Sigmoid colon (tissue), 7 donors: ENCODE data around the gene UMPS. TPM values are rescaled to one million over a fixed set of nuclear protein-coding genes. Genes with fewer than 3 reads are reported as not detected.
A peak's percentile ranks its signal among the peaks of the same experiment; 100 is the strongest.

Experiments used
- DNase-seq: peaks from one replicate; pipeline ENCODE4 v3.0.0-alpha.2; 2019
- H3K27ac ChIP-seq, 4 donors: fragments of 200-600 bp; sonication (generic); one replicate each; pipeline ENCODE4 v1.5.1; 2016 to 2019; ENCODE audit warnings: mild to moderate bottlenecking in 1 of 4
- H3K27me3 ChIP-seq, 3 donors: fragments of 200-600 bp; sonication (generic); one replicate each; pipeline ENCODE4 v1.5.1; 2019; ENCODE audit warnings: mild to moderate bottlenecking in 1 of 3
- H3K36me3 ChIP-seq, 4 donors: fragments of 200-600 bp; sonication (generic); one replicate each; pipeline ENCODE4 v1.5.1; 2016 to 2019
- H3K4me1 ChIP-seq, 4 donors: fragments of 200-600 bp; sonication (generic); one replicate each; pipeline ENCODE4 v1.5.1; 2017 to 2019
- H3K4me3 ChIP-seq, 4 donors: fragments of 200-600 bp; sonication (generic); one replicate each; pipeline ENCODE4 v1.5.1; 2017 to 2019; ENCODE audit warnings: mild to moderate bottlenecking in 2 of 4, moderate library complexity in 1 of 4
- H3K9me3 ChIP-seq, 4 donors: fragments of 200-600 bp in 3 of 4; sonication (generic) in 3 of 4; one replicate each; pipeline versions ENCODE4 v1.5.1 to v1.6.1; 2013 to 2019
- CTCF ChIP-seq, 4 experiments: fragments of 450-650 bp in 3 of 4; fragments of 200-600 bp in 1 of 4; IDR thresholded peaks; one replicate each; pipeline ENCODE4 v1.5.1; 2016 to 2019; ENCODE audit warnings: antibody characterized with exemption in 4 of 4, mild to moderate bottlenecking in 3 of 4, moderate library complexity in 2 of 4
- EP300 ChIP-seq, 4 donors: sonication (generic); formaldehyde crosslinking; IDR thresholded peaks; one replicate each; pipeline ENCODE4 v1.6.1; 2017; ENCODE audit warnings: antibody characterized with exemption in 4 of 4
- POLR2A ChIP-seq, 2 donors: fragments of 450-650 bp; IDR thresholded peaks; one replicate each; pipeline ENCODE4 v1.6.1; 2016; ENCODE audit warnings: antibody characterized with exemption in 2 of 2, mild to moderate bottlenecking in 2 of 2, moderate library complexity in 2 of 2
- POLR2AphosphoS5 ChIP-seq, 4 donors: sonication (generic); formaldehyde crosslinking; IDR thresholded peaks; one replicate each; pipeline ENCODE4 v1.6.1; 2017; ENCODE audit warnings: antibody characterized with exemption in 4 of 4
- WGBS, 2 donors: extraction: QIAGEN DNeasy Blood & Tissue Kit; methylation state at CpG; one replicate each; pipeline ENCODE4 v1.1.7; 2013; 5-methylcytosine and 5-hydroxymethylcytosine counted together
- intact Hi-C: fragments of 100-400 bp; cut with DNase I; formaldehyde crosslinking; loops from one replicate; pipeline ENCODE4 v1.15.1; 2023
- polyA plus RNA-seq, 3 donors: library from polyadenylated mRNA; stranded (reverse); fragments of 200-250 nt; gene quantifications; one replicate each; pipeline ENCODE4 v1.2.3, GENCODE V29; 2013
- total RNA-seq, 4 donors: library from RNA; depleted of rRNA; stranded (reverse); fragments of >200 nt; gene quantifications; one replicate each; pipeline ENCODE4 v1.1.0, GENCODE V29; 2016
- donor health status: healthy with polysubstance abuse.
- donor health status: Bipolar disorder and iron deficiency.
- donor health status: healthy.

UMPS gene
- total and polyA plus RNA-seq, 7 donors: 16.7 to 25.1 (median 20.3) TPM

GRCh38 chr3:124758851-124759635 lies 28.8 kb downstream of the UMPS start:
- H3K36me3 ChIP-seq: peaks cover 0 to 14% (median 8%) of the 10 kb centered on the region in 4 donors
- DNase-seq: no peak
- H3K27me3 ChIP-seq: no peaks in the 10 kb centered on the region
- no peaks in the 10 kb centered on the region for H3K9me3 ChIP-seq
- WGBS, 2 donors: 83 to 84% methylated on average over 5 of the region's 5 CpGs
- TF ChIP-seq POLR2AphosphoS5 (IDR thresholded peaks at IDR 0.05): no peak
- no peak for TF ChIP-seq EP300 (IDR thresholded peaks at IDR 0.05)
- no peak for TF ChIP-seq CTCF (IDR thresholded peaks at IDR 0.05)
- TF ChIP-seq POLR2A (IDR thresholded peaks at IDR 0.05): no peak
- intact Hi-C loops: no loop called here
- peaks cover 0 to 19% (median 16%) of the 10 kb centered on the region in 4 donors for H3K4me1 ChIP-seq
- H3K27ac ChIP-seq: no peak overlapping the region
- no peak overlapping the region for H3K4me3 ChIP-seq

GRCh38 chr3:124759666-124760401 lies 29.6 kb downstream of the UMPS start:
- Histone ChIP-seq H3K4me3 (no peak overlapping the region), H3K36me3 (peaks cover 0 to 22% (median 14%) of the 10 kb centered on the region in 4 donors), H3K27ac (peak overlapping the region in 1 of 4 donors; percentile 69), H3K27me3 (no peaks in the 10 kb centered on the region), H3K4me1 (peaks cover 0 to 19% (median 16%) of the 10 kb centered on the region in 4 donors), H3K9me3 (no peaks in the 10 kb centered on the region)
- 82 to 91% methylated on average over 14 of the region's 14 CpGs for WGBS, 2 donors
- no peak for TF ChIP-seq EP300 (IDR thresholded peaks at IDR 0.05)
- no peak for TF ChIP-seq POLR2A (IDR thresholded peaks at IDR 0.05)
- TF ChIP-seq CTCF (IDR thresholded peaks at IDR 0.05): no peak
- no peak for TF ChIP-seq POLR2AphosphoS5 (IDR thresholded peaks at IDR 0.05)
- no peak for DNase-seq
- intact Hi-C loops: no loop called here

- 26 to 57% methylated on average over 2 of the region's 2 CpGs for WGBS, 2 donors
- H3K27ac ChIP-seq: peak overlapping the region in 2 of 4 donors; percentile 69 to 76
These were observed 30.3 kb downstream of the UMPS start for GRCh38 chr3:124760601-124761000.

GRCh38 chr3:124761250-124761796 lies 31.1 kb downstream of the UMPS start:
- Histone ChIP-seq H3K27ac (peak overlapping the region; percentile 43 to 76 (median 66)), H3K4me1 (peaks cover 0 to 19% (median 16%) of the 10 kb centered on the region in 4 donors), H3K9me3 (no peaks in the 10 kb centered on the region), H3K36me3 (peaks cover 3 to 37% (median 26%) of the 10 kb centered on the region in 4 donors), H3K27me3 (no peaks in the 10 kb centered on the region), H3K4me3 (no peak overlapping the region)
- WGBS, 2 donors: 7 to 13% methylated on average over 15 of the region's 15 CpGs
- intact Hi-C loops: loop anchor here (1.0 kb wide), 1 partner anchor 140 kb away; no protein-coding TSS in a partner anchor
- peak in 2 of 4 donors; percentile 79 to 89 for TF ChIP-seq EP300 (IDR thresholded peaks at IDR 0.05)
- peak in 3 of 4 donors; percentile 65 to 68 (median 68) for TF ChIP-seq POLR2AphosphoS5 (IDR thresholded peaks at IDR 0.05)
- TF ChIP-seq CTCF (IDR thresholded peaks at IDR 0.05): peak; percentile 93 to 98 (median 96)
- TF ChIP-seq POLR2A (IDR thresholded peaks at IDR 0.05): no peak
- DNase-seq: peak; percentile 96

More at GRCh38 chr3:124760601-124761000, 30.3 kb downstream of the UMPS start:
- TF ChIP-seq EP300 (IDR thresholded peaks at IDR 0.05) (no peak), POLR2A (IDR thresholded peaks at IDR 0.05) (no peak), POLR2AphosphoS5 (IDR thresholded peaks at IDR 0.05) (no peak), CTCF (IDR thresholded peaks at IDR 0.05) (no peak)
- no peaks in the 10 kb centered on the region for H3K27me3 ChIP-seq
- H3K36me3 ChIP-seq: peaks cover 0 to 29% (median 22%) of the 10 kb centered on the region in 4 donors
- peaks cover 0 to 19% (median 16%) of the 10 kb centered on the region in 4 donors for H3K4me1 ChIP-seq
- H3K9me3 ChIP-seq: no peaks in the 10 kb centered on the region
- intact Hi-C loops: no loop called here
- no peak for DNase-seq
- no peak overlapping the region for H3K4me3 ChIP-seq
